Osteocyte (in vitro differentiated cells): Measurements from ENCODE around the gene RND1. TPM values are rescaled to one million over a fixed set of nuclear protein-coding genes. Genes with fewer than 3 reads are reported as not detected.
"Not testable (repeated sequence)": the region's sequence is repeated elsewhere in the genome, so short reads cannot be mapped to it uniquely, and the experiment has no call there.

Experiments used
- DNase-seq: peaks from one replicate; pipeline ENCODE4 v3.0.0; 2021; ENCODE audit warnings: mixed read lengths; ENCODE audit not compliant: unreplicated experiment; ENCODE audit errors: extremely low spot score
- H3K27ac Mint-ChIP-seq: one replicate; pipeline ENCODE4 v1.8.0; 2021; ENCODE audit warnings: mild to moderate bottlenecking, mixed read lengths; ENCODE audit not compliant: unreplicated experiment
- H3K27me3 Mint-ChIP-seq: one replicate; pipeline ENCODE4 v1.8.0; 2021; ENCODE audit warnings: mixed read lengths; ENCODE audit not compliant: unreplicated experiment
- H3K36me3 Mint-ChIP-seq: one replicate; pipeline ENCODE4 v1.8.0; 2021; ENCODE audit warnings: mixed read lengths; ENCODE audit not compliant: unreplicated experiment
- H3K4me1 Mint-ChIP-seq: one replicate; pipeline ENCODE4 v1.8.0; 2021; ENCODE audit warnings: mixed read lengths; ENCODE audit not compliant: unreplicated experiment
- H3K4me3 Mint-ChIP-seq: one replicate; pipeline ENCODE4 v1.8.0; 2021; ENCODE audit warnings: mild to moderate bottlenecking, moderate library complexity, mixed read lengths; ENCODE audit not compliant: unreplicated experiment
- H3K9me3 Mint-ChIP-seq: one replicate; pipeline ENCODE4 v1.8.0; 2021; ENCODE audit warnings: mixed read lengths; ENCODE audit not compliant: unreplicated experiment
- total RNA-seq: library from RNA; stranded (reverse); gene quantifications from 2 replicates; pipeline ENCODE4 v1.2.1, GENCODE V29; 2021
- TF ChIP-seq, protein P1 (sequence below): fragments of 200-600 bp; sonication (generic); IDR thresholded peaks from 2 replicates; pipeline ENCODE4 v1.5.0; 2021; ENCODE audit warnings: antibody characterized with exemption, mild to moderate bottlenecking, moderate library complexity

The RND1 gene
- total RNA-seq, 1 donor from 2014 or later: 0.89 TPM

DNA sequence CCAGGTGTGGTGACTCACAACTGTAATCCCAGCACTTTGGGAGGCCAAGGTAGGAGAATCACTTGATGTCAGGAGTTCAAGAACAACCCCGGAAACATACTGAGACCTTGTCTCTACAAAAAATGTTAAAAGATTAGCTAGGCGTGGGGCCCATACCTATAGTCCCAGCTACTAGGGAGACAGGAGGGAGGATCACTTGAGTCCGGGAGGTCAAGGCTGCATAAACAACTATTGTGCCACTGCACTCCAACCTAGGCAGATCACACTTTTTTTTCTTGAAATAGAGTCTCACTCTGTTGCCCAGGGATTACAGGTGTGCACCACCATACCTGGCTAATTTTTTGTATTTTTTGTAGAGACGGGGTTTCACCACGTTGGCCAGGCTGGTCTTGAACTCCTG lies 6.1 kb downstream of the RND1 start:
- H3K36me3 Mint-ChIP-seq: no peaks in the 10 kb centered on the region
- DNase-seq: no peak
- H3K27ac Mint-ChIP-seq: no peak overlapping the region
- H3K4me1 Mint-ChIP-seq: no peaks in the 10 kb centered on the region
- no peak overlapping the region for H3K4me3 Mint-ChIP-seq
- TF ChIP-seq, protein P1, sequence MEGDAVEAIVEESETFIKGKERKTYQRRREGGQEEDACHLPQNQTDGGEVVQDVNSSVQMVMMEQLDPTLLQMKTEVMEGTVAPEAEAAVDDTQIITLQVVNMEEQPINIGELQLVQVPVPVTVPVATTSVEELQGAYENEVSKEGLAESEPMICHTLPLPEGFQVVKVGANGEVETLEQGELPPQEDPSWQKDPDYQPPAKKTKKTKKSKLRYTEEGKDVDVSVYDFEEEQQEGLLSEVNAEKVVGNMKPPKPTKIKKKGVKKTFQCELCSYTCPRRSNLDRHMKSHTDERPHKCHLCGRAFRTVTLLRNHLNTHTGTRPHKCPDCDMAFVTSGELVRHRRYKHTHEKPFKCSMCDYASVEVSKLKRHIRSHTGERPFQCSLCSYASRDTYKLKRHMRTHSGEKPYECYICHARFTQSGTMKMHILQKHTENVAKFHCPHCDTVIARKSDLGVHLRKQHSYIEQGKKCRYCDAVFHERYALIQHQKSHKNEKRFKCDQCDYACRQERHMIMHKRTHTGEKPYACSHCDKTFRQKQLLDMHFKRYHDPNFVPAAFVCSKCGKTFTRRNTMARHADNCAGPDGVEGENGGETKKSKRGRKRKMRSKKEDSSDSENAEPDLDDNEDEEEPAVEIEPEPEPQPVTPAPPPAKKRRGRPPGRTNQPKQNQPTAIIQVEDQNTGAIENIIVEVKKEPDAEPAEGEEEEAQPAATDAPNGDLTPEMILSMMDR: no peak
- H3K9me3 Mint-ChIP-seq: no peaks in the 10 kb centered on the region
- peaks cover 29% of the 10 kb centered on the region for H3K27me3 Mint-ChIP-seq

GRCh38 chr12:48858043-48858442 lies 7.6 kb downstream of the RND1 start:
- Mint-ChIP-seq H3K4me1 (peaks cover 2% of the 10 kb centered on the region), H3K27me3 (peaks cover 13% of the 10 kb centered on the region), H3K4me3 (no peak overlapping the region), H3K9me3 (no peaks in the 10 kb centered on the region), H3K27ac (no peak overlapping the region), H3K36me3 (no peaks in the 10 kb centered on the region)
- no peak for DNase-seq
- TF ChIP-seq, protein P1: no peak

DNA sequence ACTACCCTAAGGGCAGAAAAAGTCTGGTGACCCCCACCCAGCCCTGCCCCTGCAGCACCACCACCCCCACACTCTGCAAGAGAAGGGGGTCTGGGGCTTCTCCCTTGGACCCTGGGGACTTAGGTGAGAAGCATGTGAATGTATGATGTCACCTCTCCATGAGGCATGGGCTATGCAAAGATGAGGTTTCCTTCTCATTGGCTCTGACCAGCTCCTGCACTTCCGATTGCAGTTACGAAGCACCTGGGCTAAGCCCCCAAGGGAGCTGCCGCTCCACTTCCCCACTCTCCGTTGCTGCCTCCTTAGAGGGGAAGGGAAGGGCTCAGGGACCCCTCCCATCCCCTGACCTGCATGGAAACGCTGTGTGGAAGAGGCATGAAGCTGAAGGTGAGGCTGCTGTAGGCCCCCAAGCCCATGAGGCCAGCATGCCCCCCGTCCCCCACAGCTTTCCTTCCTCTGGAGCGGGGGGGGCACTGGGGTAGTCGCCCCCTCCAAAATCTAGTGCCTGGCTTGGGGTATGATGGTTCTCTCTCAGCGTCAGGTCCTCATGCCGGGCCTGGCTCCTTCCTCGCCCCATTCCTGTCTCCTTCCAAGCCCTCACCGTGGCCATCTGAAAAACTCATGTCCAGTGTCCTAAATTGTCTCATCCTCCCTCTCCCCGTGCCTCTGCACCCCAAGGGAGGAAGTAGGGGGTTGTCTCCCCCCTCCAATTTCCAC lies 8.2 kb downstream of the RND1 start:
- Mint-ChIP-seq H3K27me3 (peaks cover 9% of the 10 kb centered on the region), H3K27ac (no peak overlapping the region), H3K36me3 (no peaks in the 10 kb centered on the region), H3K9me3 (no peaks in the 10 kb centered on the region), H3K4me3 (no peak overlapping the region), H3K4me1 (peaks cover 7% of the 10 kb centered on the region)
- no peak for DNase-seq
- TF ChIP-seq, protein P1: no peak

- Mint-ChIP-seq H3K27ac (no peak overlapping the region), H3K9me3 (no peaks in the 10 kb centered on the region), H3K36me3 (no peaks in the 10 kb centered on the region), H3K27me3 (no peaks in the 10 kb centered on the region), H3K4me3 (no peak overlapping the region), H3K4me1 (peaks cover 12% of the 10 kb centered on the region)
- TF ChIP-seq, protein P1: no peak
- no peak for DNase-seq
Measured at GRCh38 chr12:48856379-48856778, 9.3 kb downstream of the RND1 start.

DNA sequence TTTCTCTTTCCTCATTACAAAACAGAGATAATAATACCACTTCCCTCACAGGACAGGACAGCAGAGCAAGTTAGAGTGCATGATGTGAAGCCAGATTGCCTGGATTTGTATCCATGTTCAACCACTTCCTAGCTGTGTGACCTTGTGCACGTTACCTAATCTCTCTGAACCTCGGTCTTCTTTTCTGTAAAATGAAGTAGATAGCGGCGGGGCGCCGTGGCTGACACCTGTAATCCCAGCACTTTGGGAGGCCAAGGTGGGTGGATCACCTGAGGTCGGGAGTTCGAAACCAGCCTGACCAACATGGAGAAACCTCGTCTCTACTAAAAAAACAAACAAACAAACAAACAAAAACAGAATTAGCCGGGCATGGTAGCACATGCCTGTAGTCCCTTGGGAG lies 10.7 kb downstream of the RND1 start:
- H3K9me3 Mint-ChIP-seq, H3K36me3 Mint-ChIP-seq, H3K27ac Mint-ChIP-seq, H3K27me3 Mint-ChIP-seq, H3K4me3 Mint-ChIP-seq, DNase-seq: not testable (repeated sequence)
- H3K4me1 Mint-ChIP-seq: peaks cover 23% of the 10 kb centered on the region
